SK-N-MC (cell line): Measurements from ENCODE around the gene LRFN5.
"Not testable (repeated sequence)": the region's sequence is repeated elsewhere in the genome, so short reads cannot be mapped to it uniquely, and the experiment has no call there.

Experiments used
- DNase-seq: peaks from one replicate; pipeline ENCODE4 v3.0.0-alpha.2; 2011; ENCODE audit warnings: low read depth, low spot score
- H3K27ac ChIP-seq: fragments of 200-600 bp; sonication (generic); 2 replicates; pipeline ENCODE4 v1.5.1; 2016; ENCODE audit warnings: mixed run types
- H3K36me3 ChIP-seq: fragments of 200-600 bp; sonication (generic); 2 replicates; pipeline ENCODE4 v1.6.1; 2017; ENCODE audit warnings: antibody characterized with exemption, low read length, mixed read lengths; ENCODE audit not compliant: insufficient read depth
- H3K4me3 ChIP-seq: fragments of 200-600 bp; sonication (generic); 2 replicates; pipeline ENCODE4 v1.5.1; 2016
- H3K9ac ChIP-seq: fragments of 200-600 bp; sonication (generic); 2 replicates; pipeline ENCODE4 v1.8.0; 2017; ENCODE audit warnings: mixed run types, mixed read lengths; ENCODE audit not compliant: insufficient read length
- H3K9me3 ChIP-seq: fragments of 200-600 bp; sonication (generic); 2 replicates; pipeline ENCODE4 v1.6.1; 2017; ENCODE audit warnings: low read depth, mild to moderate bottlenecking, antibody characterized with exemption, low read length, moderate library complexity, mixed read lengths
- EZH2 ChIP-seq: fragments of 200-600 bp; sonication (generic); IDR thresholded peaks from one replicate; pipeline ENCODE4 v1.6.1; 2017; ENCODE audit warnings: antibody characterized with exemption
- FOXP2 ChIP-seq: optimal IDR thresholded peaks from 2 replicates; pipeline ENCODE3; 2011; ENCODE audit warnings: mild to moderate bottlenecking, moderate library complexity; ENCODE audit not compliant: insufficient read depth; ENCODE audit errors: extremely low read length, control extremely low read depth
- POLR2AphosphoS5 ChIP-seq: IDR thresholded peaks from 2 replicates; pipeline ENCODE4 v1.6.1; 2012; ENCODE audit warnings: mild to moderate bottlenecking, low read depth, low read length, borderline replicate concordance

The LRFN5 gene

DNA sequence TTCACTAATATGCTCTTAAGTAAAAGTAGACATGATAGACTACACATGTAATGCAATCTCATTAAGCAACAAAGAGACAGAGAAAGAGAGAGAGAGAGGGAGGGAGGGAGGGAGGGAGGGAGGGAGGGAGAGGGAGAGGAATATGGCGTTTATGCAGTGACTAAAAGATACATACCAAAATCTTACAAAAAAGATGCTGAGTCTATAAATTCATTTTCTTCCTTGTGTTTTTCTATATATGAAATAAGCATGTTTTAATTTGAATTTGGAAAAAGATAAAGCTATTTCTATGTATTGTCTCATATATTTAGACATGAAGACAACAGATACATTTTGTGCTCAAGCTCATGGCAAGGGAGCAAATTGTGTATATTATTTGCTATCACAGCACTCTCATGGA is 44.1 kb downstream of the LRFN5 start:
- TF ChIP-seq FOXP2 (no peak), POLR2AphosphoS5 (no peak), EZH2 (no peak)
- H3K27ac ChIP-seq: no peak overlapping the region
- no peak overlapping the region for H3K4me3 ChIP-seq
- no peaks in the 10 kb centered on the region for H3K36me3 ChIP-seq
- no peak overlapping the region for H3K9ac ChIP-seq
- DNase-seq: no peak
- no peaks in the 10 kb centered on the region for H3K9me3 ChIP-seq

DNA sequence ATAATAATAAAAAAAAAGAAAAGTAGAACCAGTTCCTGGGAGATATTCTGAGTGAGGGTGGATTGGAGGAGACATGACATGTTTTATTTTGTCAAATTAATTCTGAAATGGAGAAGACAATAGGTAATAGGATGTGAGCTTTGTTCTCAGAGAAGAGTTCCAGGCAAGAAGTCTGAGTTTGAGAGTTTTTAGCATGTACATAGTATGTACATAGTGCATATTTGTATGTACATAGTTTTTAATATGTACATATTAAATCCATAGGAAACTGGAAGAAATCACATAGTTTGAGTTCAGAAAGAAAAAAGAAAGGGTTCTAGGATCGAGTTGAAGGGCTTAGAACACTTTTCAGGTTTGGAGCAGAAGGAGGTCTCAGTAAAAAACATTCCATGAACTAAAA is 47.5 kb downstream of the LRFN5 start:
- no peak overlapping the region for H3K9ac ChIP-seq
- no peaks in the 10 kb centered on the region for H3K9me3 ChIP-seq
- H3K4me3 ChIP-seq: no peak overlapping the region
- no peak overlapping the region for H3K27ac ChIP-seq
- DNase-seq: no peak
- no peaks in the 10 kb centered on the region for H3K36me3 ChIP-seq
- no peak for TF ChIP-seq POLR2AphosphoS5
- TF ChIP-seq EZH2: no peak
- TF ChIP-seq FOXP2: no peak

DNA sequence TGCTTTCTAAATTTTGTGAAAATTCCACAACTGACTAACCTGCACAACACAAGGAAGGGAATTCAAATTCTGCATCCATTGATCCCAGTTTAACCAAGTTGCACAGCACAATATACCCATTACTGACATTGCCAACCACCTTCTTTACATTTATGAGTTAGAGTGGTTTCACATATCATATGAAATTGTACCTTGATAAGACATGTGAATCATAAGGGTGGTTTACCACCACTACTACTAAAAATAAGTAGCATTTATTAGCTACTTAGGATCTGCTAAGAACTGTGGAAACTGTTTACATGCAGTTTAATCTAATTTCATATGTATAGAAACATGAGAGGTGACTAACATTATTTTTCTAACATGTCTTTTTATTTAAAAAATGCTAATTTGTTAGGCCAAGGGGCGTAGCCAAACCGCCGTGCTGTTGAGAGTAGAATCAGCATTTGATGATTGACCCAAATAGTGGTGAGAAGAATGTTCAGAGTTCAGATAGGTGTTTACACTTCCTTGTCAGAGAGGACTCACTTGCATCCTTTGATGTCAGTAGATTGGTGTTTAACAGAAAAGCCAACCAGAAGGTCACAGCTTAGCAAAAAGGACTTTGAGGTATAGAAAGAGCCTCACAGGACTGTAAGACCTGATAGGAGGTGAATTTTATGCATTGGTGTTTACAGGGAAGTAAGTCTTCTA is 56.2 kb downstream of the LRFN5 start:
- H3K9ac ChIP-seq: no peak overlapping the region
- TF ChIP-seq EZH2 (no peak), POLR2AphosphoS5 (no peak), FOXP2 (no peak)
- no peak overlapping the region for H3K4me3 ChIP-seq
- H3K36me3 ChIP-seq: no peaks in the 10 kb centered on the region
- H3K9me3 ChIP-seq: no peaks in the 10 kb centered on the region
- DNase-seq: no peak
- H3K27ac ChIP-seq: no peak overlapping the region

DNA sequence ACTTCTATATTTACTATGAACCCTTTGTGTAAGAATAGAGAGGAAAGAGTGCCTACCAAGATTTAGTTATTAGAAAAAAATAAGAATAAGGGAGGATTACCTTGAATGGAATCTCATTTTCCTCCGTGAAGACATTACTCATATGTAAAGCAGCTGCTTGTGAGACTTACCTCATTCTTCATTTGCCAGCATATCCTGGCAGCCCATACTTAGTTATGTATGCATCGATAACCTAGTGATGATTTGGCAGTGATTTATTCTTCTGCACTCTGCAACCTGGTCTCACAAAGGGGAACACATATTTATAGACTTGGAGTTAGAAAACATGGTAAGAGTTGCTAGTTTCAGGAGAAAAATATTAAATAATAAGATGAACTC is 56.8 kb downstream of the LRFN5 start:
- TF ChIP-seq POLR2AphosphoS5 (no peak), EZH2 (no peak), FOXP2 (no peak)
- H3K4me3 ChIP-seq: no peak overlapping the region
- no peaks in the 10 kb centered on the region for H3K9me3 ChIP-seq
- H3K27ac ChIP-seq: no peak overlapping the region; the same call in 1 of the 2 replicates
- no peak overlapping the region for H3K9ac ChIP-seq
- DNase-seq: no peak
- H3K36me3 ChIP-seq: no peaks in the 10 kb centered on the region

DNA sequence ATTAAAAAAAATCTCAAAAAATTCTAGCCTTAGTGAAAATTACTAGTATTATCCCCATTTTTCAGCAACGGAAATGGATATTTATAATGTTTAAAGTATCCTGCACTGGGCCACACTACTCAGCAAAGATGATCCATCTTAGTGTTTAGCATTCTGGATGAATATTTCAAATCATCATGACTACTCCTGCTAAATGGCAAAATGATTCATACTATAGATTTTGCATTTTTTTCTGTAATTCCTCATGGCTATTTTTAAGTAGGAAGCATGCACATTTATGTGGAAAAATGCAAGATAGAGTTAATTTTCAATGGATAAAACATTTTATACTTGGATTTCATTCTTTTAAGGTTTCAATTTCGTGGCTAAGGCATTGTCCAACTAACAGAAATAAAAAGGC is 59.6 kb downstream of the LRFN5 start:
- Histone ChIP-seq H3K36me3 (no peaks in the 10 kb centered on the region), H3K9me3 (no peaks in the 10 kb centered on the region), H3K9ac (no peak overlapping the region), H3K27ac (peak overlapping the region; percentile 99), H3K4me3 (peak overlapping the region; percentile 35)
- no peak for TF ChIP-seq FOXP2
- no peak for TF ChIP-seq POLR2AphosphoS5
- no peak for TF ChIP-seq EZH2
- no peak for DNase-seq

DNA sequence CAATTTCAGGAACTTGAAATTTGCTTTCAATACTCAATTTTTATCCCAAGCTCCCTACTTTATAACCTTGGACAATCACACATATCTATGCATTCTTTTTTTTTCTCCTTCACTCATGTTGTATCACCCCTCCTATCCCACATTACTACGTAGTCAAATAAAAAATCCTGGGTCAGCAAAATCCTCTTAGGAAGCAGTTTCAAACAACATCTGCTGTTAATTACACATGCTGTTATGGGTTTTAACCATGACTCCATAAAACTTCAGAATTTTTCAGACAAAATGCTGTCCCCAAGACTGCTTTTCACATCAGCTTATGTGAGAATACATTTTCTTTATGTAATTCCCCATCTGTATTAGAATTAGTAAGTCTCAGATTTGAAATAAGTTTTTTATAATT is 61.7 kb downstream of the LRFN5 start:
- peak; percentile 98 for DNase-seq
- TF ChIP-seq POLR2AphosphoS5 (peak; percentile 80; the same call in 1 of the 2 replicates), EZH2 (no peak), FOXP2 (no peak)
- Histone ChIP-seq H3K36me3 (no peaks in the 10 kb centered on the region), H3K4me3 (peak overlapping the region; percentile 69), H3K9me3 (no peaks in the 10 kb centered on the region), H3K27ac (peak overlapping the region; percentile 99), H3K9ac (peak overlapping the region; percentile 76)

DNA sequence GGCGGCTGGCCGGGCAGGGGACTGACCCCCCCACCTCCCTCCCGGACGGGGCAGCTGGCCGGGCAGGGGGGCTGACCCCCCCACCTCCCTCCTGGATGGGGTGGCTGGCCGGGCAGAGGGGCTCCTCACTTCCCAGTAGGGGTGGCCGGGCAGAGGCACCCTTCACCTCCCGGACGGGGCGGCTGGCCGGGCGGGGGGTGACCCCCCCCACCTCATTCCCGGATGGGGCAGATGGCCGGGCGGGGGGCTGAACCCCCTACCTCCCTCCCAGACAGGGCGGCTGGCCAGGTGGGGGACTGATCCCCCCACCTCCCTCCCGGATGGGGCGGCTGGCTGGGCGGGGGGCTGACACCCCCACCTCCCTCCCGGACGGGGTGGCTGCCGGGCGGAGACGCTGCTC is 66.9 kb downstream of the LRFN5 start:
- not testable (repeated sequence) for DNase-seq, H3K4me3 ChIP-seq, H3K27ac ChIP-seq

DNA sequence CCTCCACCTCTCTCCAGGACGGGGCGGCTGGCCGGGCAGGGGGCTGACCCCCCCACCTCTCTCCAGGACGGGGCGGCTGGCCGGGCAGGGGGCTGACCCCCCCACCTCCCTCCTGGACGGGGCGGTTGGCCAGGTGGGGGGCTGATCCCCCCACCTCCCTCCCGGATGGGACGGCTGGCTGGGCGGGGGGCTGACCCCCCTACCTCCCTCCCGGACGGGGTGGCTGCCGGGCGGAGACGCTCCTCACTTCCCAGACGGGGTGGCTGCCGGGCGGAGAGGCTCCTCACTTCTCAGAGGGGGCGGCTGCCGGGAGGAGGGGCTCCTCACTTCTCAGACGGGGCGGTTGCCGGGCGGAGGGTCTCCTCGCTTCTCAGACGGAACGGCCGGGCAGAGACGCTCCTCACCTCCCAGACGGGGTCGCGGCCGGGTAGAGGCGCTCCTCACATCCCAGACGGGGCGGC is 67.9 kb downstream of the LRFN5 start:
- not testable (repeated sequence) for H3K9me3 ChIP-seq, DNase-seq, H3K9ac ChIP-seq, H3K27ac ChIP-seq, H3K4me3 ChIP-seq, H3K36me3 ChIP-seq

More for the DNA sequence above, 66.9 kb downstream of the LRFN5 start:
- H3K36me3 ChIP-seq, H3K9me3 ChIP-seq, H3K9ac ChIP-seq: not testable (repeated sequence)

DNA sequence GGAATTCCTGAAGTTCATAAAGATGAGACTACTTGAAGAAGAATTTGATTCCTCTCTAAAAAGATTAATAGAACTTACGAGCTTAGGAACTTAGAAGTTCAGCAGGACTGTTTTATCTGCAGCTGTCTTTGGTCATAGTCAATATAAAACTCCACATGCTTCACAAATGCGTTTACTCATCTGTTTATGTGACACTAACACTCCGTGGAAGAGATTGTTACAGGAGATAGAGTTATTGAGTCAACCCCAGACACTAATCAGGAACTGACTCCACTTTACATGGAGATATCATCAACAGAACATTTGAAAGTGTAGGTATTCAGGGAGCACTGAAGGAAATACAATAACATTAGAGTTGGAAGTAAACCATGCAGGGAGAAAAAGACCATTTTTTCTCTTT is 92.8 kb downstream of the LRFN5 start:
- Histone ChIP-seq H3K27ac (0 out of 2 replicates have a peak overlapping the region, but pooled peaks have one; percentile 6), H3K9ac (no peak overlapping the region), H3K36me3 (peaks cover 4% of the 10 kb centered on the region; the same call in 1 of the 2 replicates), H3K9me3 (no peaks in the 10 kb centered on the region), H3K4me3 (no peak overlapping the region)
- TF ChIP-seq FOXP2: no peak
- TF ChIP-seq EZH2: no peak
- TF ChIP-seq POLR2AphosphoS5: no peak
- DNase-seq: peak; percentile 3
